ENCODE data around the gene SOWAHA.

SOWAHA gene

DNA sequence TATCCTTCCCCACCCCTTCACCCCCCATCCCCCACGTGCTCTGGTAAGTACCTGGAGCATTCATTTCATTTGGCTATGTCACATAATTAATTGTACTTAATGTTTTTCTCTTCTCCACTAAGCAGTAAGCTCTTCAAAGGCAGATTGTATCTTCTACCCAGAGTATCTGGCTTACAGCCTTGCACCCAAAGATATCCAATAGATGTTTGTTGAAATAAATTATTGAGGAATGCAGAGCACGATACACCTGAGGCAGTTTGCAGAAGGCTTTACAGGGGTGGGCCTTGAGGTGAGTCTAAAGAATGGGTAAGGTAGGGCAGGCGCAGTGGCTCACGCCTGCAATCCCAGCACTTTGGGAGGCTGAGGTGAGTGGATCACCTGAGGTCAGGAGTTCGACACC is 2.5 kb upstream of the SOWAHA start:
- no peak for TF ChIP-seq CTCF (conservative IDR thresholded peaks at IDR 0.05; ENCODE audit: low read depth)
- DNase-seq (ENCODE audit: low spot score): no peak
- POLR2A ChIA-PET (ENCODE audit: low non-redundant PET): no interaction called here
- no peak overlapping the region for H3K27ac ChIP-seq
- CTCF ChIA-PET: interaction anchor here (2.2 kb wide), 1 partner anchor 9 kb away, joined by 8 read pairs; no protein-coding TSS in a partner anchor

GRCh38 chr5:132812123-132812765 is 858 bp upstream of the SOWAHA start:
- CTCF ChIA-PET: interaction anchor here (0.6 to 0.8 kb wide), 4 partner anchors 10 to 505 kb away, joined by 3 to 4 read pairs (median 4); no protein-coding TSS in a partner anchor
- no peak for DNase-seq (ENCODE audit: low spot score)
- TF ChIP-seq CTCF (conservative IDR thresholded peaks at IDR 0.05; ENCODE audit: low read depth): no peak
- H3K27ac ChIP-seq: no peak overlapping the region
- POLR2A ChIA-PET (ENCODE audit: low non-redundant PET): interaction anchor here (0.5 kb wide), 1 partner anchor 58 kb away, joined by 3 read pairs; no protein-coding TSS in a partner anchor

- POLR2A ChIA-PET (ENCODE audit: low non-redundant PET): no interaction called here
- CTCF ChIA-PET: interaction anchor here (0.5 to 1.4 kb wide), 8 partner anchors 12 to 428 kb away, joined by 3 to 5 read pairs (median 3); partner anchors contain the start of gene SHROOM1
- peak; percentile 58 for DNase-seq (ENCODE audit: low spot score)
Observed at GRCh38 chr5:132813599-132814502, 749 bp downstream of the SOWAHA start.

DNA sequence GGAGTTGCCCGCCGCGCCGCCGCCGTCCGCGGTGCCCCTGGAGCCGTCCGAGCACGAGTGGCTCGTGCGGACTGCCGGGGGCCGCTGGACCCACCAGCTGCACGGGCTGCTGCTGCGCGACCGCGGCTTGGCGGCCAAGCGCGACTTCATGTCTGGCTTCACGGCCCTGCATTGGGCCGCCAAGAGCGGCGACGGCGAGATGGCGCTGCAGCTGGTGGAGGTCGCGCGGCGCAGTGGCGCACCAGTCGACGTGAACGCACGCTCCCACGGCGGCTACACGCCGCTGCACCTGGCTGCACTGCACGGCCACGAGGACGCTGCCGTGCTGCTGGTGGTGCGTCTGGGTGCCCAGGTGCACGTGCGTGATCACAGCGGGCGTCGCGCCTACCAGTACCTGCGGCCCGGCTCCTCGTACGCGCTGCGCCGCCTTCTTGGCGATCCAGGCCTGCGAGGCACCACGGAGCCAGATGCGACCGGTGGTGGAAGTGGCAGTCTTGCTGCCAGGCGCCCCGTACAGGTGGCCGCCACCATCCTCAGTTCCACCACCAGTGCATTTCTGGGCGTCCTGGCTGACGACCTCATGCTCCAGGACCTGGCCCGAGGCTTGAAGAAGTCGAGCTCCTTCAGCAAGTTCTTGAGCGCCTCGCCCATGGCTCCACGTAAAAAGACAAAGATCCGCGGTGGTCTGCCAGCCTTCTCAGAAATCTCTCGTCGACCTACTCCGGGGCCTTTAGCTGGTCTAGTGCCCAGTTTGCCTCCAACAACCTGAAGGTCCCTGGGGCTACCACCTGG is 1.6 kb downstream of the SOWAHA start:
- ChIA-PET POLR2A (ENCODE audit: low non-redundant PET) (interaction anchor here (0.6 kb wide), 1 partner anchor 39 kb away, joined by 5 read pairs; no protein-coding TSS in a partner anchor), CTCF (interaction anchor here (0.6 to 1.5 kb wide), 5 partner anchors 11 to 429 kb away, joined by 3 to 4 read pairs (median 3); partner anchors contain the start of gene SHROOM1)
- no peak overlapping the region for H3K27ac ChIP-seq
- TF ChIP-seq CTCF (conservative IDR thresholded peaks at IDR 0.05; ENCODE audit: low read depth): no peak
- no peak for DNase-seq (ENCODE audit: low spot score)

More at GRCh38 chr5:132813599-132814502, 749 bp downstream of the SOWAHA start:
- H3K27ac ChIP-seq: no peak overlapping the region
- no peak for TF ChIP-seq CTCF (conservative IDR thresholded peaks at IDR 0.05; ENCODE audit: low read depth)

DNA sequence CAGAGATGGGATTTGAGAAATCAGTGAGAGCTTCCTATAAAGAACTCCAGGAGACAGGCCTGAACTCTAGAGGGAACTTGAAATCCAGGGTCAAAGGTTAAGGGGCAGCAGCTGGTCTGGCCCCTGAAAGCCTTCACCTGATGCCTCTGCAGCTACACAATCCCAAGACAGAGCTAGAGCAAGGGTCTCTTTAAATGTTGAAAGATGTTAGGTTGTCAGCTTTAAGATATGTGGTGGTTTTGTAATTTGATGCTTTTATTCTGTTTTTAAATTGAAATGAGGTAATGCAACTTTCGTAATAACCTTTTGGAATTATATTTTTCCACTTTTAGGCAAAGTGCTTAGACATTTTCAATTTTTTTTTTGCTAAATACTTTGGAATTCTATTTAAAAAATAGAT is 2.4 kb downstream of the SOWAHA start:
- POLR2A ChIA-PET (ENCODE audit: low non-redundant PET): interaction anchor here (0.6 kb wide), 1 partner anchor 39 kb away, joined by 5 read pairs; no protein-coding TSS in a partner anchor
- CTCF ChIA-PET: interaction anchor here (0.7 to 1.5 kb wide), 3 partner anchors 14 to 289 kb away, joined by 3 to 4 read pairs (median 3); no protein-coding TSS in a partner anchor
- H3K27ac ChIP-seq: no peak overlapping the region
- no peak for TF ChIP-seq CTCF (conservative IDR thresholded peaks at IDR 0.05; ENCODE audit: low read depth)
- peak; percentile 24 for DNase-seq (ENCODE audit: low spot score)

All from RWPE1 (cell line).